ENCODE data around the gene ZNF76.

ZNF76 gene

DNA sequence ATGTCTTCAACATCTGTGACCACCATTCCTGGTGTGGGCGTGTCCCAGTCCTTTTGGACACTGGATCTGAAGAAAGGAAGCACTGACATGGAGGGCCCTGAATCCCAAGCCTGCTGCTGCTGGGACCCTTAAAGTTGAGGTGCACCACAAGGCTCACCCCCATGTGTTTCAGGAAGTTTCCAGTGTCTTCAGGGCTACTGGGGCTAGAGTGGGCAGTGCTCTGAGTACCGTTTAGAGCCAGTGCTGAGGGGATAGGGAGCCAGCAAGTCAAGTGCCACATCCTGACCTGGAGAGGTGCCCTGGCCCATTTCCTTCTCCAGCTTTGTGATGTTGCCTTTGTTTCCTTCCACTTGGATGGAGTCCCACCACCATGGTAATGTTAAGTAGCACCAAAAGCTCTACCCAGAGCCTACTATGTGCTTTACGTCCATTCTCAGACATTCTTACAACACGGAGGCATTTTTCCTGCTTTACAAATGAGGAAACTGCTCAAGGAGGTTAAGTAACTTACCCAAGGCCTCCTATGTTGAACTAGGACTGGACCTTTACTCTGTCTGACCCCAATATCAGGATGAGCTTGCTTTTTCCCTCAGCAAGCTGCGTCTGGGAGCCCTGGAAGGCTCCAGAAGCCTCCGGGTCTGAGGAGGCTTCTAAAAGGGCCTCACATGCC lies 37.5 kb downstream of the ZNF76 start:
- TF ChIP-seq EGR1 (IDR thresholded peaks at IDR 0.05) (no peak), TAF1 (IDR thresholded peaks at IDR 0.05; ENCODE audit: low read depth) (no peak), FOXM1 (IDR thresholded peaks at IDR 0.05; ENCODE audit: borderline replicate concordance, low read depth) (no peak), EP300 (IDR thresholded peaks at IDR 0.05; ENCODE audit: borderline replicate concordance) (no peak), RAD21 (IDR thresholded peaks at IDR 0.05; ENCODE audit: low read depth) (no peak)
- TF ChIP-seq, protein P1, sequence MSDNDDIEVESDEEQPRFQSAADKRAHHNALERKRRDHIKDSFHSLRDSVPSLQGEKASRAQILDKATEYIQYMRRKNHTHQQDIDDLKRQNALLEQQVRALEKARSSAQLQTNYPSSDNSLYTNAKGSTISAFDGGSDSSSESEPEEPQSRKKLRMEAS (IDR thresholded peaks at IDR 0.05) = no peak
- TF ChIP-seq, protein P2, sequence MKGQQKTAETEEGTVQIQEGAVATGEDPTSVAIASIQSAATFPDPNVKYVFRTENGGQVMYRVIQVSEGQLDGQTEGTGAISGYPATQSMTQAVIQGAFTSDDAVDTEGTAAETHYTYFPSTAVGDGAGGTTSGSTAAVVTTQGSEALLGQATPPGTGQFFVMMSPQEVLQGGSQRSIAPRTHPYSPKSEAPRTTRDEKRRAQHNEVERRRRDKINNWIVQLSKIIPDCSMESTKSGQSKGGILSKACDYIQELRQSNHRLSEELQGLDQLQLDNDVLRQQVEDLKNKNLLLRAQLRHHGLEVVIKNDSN (IDR thresholded peaks at IDR 0.05) = no peak

DNA sequence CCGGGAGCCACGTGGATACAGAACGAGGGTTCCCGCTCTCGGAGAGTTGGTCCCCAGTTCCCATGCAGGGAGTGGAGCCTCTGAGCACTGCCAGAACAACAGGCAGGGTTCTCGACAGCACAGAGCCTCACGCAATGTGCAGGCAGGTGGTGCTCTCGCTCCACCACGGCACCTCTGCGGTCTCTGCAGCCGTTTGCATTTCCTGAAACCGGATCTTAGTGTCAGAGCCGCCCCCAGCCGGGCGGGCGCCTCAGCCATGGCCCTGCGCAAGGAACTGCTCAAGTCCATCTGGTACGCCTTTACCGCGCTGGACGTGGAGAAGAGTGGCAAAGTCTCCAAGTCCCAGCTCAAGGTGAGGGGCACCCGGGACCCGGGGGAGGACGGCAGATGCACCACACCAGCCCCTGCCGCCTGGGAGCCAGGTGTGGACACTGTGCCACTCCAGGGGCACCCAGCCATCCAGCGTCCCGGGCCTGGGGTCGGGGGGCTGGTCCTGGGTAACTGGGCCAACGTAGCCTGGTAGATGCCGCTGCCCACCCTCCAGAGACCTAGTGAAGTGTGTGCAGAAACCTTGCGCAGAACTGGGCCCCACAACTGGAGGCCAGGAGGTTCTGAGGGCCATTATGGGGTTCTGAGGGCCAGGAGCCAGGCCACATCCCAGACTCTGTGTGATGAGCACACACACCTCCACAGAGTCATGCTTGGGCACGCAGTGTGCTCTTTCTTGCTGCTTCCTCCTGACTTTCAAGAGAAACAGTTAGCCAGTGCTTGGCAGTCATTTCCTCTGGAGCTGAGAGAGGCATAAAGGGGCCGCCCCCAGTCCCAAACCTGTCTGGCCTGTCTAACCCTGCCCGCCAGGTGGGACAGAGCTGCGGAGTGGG lies 38.3 kb downstream of the ZNF76 start, which contains the start of gene DEF6:
Gene DEF6 (plus strand): TSS at position 218 of the 881 bp plus-strand sequence. CDS start 39 bp downstream, at position 257.
- TF ChIP-seq YY1 (IDR thresholded peaks at IDR 0.05; ENCODE audit: low read depth) = peak; percentile 61; the same call in 1 of the 2 replicates
- peak; percentile 99 for TF ChIP-seq RAD21 (IDR thresholded peaks at IDR 0.05; ENCODE audit: low read depth)
- 0 out of 2 replicates have a peak, but pooled peaks have one; percentile 34 for TF ChIP-seq ZBTB7A (IDR thresholded peaks at IDR 0.05; ENCODE audit: low read depth)
- TF ChIP-seq TCF12 (IDR thresholded peaks at IDR 0.05; ENCODE audit: low read depth) = peak; percentile 56
- TF ChIP-seq, protein P1 (IDR thresholded peaks at IDR 0.05) = peak; percentile 86
- TF ChIP-seq, protein P2 (IDR thresholded peaks at IDR 0.05) = peak; percentile 16; the same call in 1 of the 2 replicates
- no peak for TF ChIP-seq NFIC (IDR thresholded peaks at IDR 0.05)
- no peak for TF ChIP-seq CEBPB (IDR thresholded peaks at IDR 0.05)

DNA sequence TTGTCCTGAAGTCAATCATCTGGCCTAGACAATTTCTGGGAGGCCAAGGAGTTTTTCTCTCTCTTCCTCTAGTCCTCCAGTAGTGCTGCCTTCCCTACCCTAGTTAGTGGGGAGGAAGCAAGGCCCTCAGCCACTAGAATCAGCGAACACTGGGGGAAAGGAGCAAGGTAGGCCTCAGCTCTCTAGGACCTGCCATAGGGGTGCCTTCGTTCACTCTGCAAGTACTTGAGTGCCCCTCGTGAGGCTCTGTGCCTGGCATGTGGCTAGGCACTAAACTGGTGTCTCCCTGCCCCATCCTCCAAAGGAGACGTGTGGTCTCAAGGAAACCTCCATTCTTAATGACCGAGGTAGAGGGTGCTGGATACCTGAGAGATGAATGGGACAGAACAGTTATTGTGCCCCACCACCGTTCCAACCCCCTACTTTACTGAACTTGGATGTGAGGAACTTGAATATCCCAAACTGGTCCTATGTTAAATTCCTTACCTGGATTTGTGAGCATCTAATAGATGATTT lies 39.1 kb downstream of the ZNF76 start:
- TF ChIP-seq YY1 (IDR thresholded peaks at IDR 0.05; ENCODE audit: low read depth) (no peak), ZBTB7A (IDR thresholded peaks at IDR 0.05; ENCODE audit: low read depth) (no peak), EGR1 (IDR thresholded peaks at IDR 0.05) (no peak), FOXM1 (IDR thresholded peaks at IDR 0.05; ENCODE audit: borderline replicate concordance, low read depth) (no peak), TAF1 (IDR thresholded peaks at IDR 0.05; ENCODE audit: low read depth) (no peak), CREB1 (IDR thresholded peaks at IDR 0.05; ENCODE audit: low read depth) (no peak), TEAD4 (IDR thresholded peaks at IDR 0.05) (no peak), CEBPB (IDR thresholded peaks at IDR 0.05) (no peak), RAD21 (IDR thresholded peaks at IDR 0.05; ENCODE audit: low read depth) (no peak), TCF12 (IDR thresholded peaks at IDR 0.05; ENCODE audit: low read depth) (no peak), NFIC (IDR thresholded peaks at IDR 0.05) (no peak)
- TF ChIP-seq, protein P3, sequence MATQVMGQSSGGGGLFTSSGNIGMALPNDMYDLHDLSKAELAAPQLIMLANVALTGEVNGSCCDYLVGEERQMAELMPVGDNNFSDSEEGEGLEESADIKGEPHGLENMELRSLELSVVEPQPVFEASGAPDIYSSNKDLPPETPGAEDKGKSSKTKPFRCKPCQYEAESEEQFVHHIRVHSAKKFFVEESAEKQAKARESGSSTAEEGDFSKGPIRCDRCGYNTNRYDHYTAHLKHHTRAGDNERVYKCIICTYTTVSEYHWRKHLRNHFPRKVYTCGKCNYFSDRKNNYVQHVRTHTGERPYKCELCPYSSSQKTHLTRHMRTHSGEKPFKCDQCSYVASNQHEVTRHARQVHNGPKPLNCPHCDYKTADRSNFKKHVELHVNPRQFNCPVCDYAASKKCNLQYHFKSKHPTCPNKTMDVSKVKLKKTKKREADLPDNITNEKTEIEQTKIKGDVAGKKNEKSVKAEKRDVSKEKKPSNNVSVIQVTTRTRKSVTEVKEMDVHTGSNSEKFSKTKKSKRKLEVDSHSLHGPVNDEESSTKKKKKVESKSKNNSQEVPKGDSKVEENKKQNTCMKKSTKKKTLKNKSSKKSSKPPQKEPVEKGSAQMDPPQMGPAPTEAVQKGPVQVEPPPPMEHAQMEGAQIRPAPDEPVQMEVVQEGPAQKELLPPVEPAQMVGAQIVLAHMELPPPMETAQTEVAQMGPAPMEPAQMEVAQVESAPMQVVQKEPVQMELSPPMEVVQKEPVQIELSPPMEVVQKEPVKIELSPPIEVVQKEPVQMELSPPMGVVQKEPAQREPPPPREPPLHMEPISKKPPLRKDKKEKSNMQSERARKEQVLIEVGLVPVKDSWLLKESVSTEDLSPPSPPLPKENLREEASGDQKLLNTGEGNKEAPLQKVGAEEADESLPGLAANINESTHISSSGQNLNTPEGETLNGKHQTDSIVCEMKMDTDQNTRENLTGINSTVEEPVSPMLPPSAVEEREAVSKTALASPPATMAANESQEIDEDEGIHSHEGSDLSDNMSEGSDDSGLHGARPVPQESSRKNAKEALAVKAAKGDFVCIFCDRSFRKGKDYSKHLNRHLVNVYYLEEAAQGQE (IDR thresholded peaks at IDR 0.05; ENCODE audit: low read depth) = no peak
- TF ChIP-seq, protein P2 (IDR thresholded peaks at IDR 0.05) = no peak
- TF ChIP-seq, protein P1 (IDR thresholded peaks at IDR 0.05) = no peak

DNA sequence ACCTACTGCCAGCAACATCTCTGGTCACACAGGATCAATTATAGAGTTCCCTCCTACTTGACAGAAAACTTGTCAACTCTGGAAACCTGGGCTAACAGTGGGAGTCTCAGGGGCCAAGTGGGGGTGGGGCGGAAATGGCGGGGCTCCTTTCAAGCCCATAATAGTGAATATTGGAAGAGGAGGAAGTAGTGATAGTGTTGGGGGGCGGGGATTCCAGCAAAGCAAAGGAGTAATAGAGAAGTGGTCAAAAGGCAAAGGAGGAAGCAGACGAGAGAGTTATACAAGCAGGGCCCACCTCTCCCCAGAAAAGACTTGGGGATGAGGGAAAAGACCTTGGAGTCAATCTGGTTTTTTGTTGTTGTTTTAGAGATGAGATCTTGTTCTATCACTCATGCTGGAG lies 40.1 kb downstream of the ZNF76 start:
- TF ChIP-seq EP300 (IDR thresholded peaks at IDR 0.05; ENCODE audit: borderline replicate concordance) (no peak), FOXM1 (IDR thresholded peaks at IDR 0.05; ENCODE audit: borderline replicate concordance, low read depth) (no peak), ZBTB7A (IDR thresholded peaks at IDR 0.05; ENCODE audit: low read depth) (no peak), TCF12 (IDR thresholded peaks at IDR 0.05; ENCODE audit: low read depth) (no peak), NFIC (IDR thresholded peaks at IDR 0.05) (no peak)

DNA sequence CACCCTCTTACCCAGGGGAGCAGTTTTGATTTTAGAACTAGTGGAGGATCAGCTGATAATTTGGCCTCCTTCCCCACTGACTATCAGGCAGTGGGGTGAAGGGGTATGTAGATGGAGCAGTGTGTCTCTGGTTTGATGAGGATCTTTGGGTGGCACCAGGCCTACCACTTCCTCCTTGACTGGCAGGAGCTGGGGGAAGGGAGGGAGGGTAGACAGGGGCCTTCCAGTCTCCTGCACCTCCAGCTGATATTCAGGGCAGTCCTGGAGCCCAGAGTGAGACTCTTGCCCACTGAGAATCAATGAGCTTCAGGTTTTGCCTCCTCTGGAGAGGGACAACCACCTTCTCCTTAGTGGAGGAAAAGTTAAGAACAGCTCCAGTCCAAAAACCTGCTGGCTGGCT lies 41.3 kb downstream of the ZNF76 start:
- TF ChIP-seq TCF12 (IDR thresholded peaks at IDR 0.05; ENCODE audit: low read depth) = no peak
- no peak for TF ChIP-seq ZBTB7A (IDR thresholded peaks at IDR 0.05; ENCODE audit: low read depth)
- no peak for TF ChIP-seq CREB1 (IDR thresholded peaks at IDR 0.05; ENCODE audit: low read depth)
- no peak for TF ChIP-seq RAD21 (IDR thresholded peaks at IDR 0.05; ENCODE audit: low read depth)
- TF ChIP-seq EGR1 (IDR thresholded peaks at IDR 0.05) = no peak

DNA sequence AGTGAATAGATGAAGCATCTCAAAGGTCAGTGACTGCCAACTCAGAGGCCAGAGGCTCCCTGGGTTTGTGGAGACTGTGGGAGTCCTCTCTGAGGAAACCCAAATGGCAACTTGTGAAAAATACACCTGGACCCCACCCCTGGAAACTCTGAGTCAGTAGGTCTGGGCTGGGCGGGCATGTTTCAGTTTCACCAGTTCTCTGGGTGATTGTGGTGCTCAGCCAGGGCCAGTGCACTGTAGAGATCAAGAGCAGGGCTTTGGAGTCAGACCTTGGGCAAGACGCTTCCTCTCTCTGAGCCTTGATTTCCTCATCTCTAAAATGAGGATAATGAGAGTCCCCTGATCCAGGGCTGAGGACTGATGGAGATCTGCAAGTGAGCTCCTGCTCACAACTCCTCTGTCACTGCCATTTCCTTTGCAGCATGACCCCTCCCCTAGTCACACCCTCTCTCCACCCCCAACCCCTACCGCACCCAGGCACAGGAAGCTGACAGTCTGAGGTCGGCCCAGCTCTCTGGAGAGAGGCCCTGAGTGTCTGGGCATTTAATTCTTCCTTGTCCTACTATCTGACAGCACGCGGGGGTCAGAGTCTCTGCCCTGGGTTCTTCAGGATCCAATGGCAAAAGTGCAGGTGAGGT lies 43.2 kb downstream of the ZNF76 start:
- TF ChIP-seq CREB1 (IDR thresholded peaks at IDR 0.05; ENCODE audit: low read depth) (no peak), YY1 (IDR thresholded peaks at IDR 0.05; ENCODE audit: low read depth) (no peak), TAF1 (IDR thresholded peaks at IDR 0.05; ENCODE audit: low read depth) (no peak; the same call in 1 of the 2 replicates), TCF12 (IDR thresholded peaks at IDR 0.05; ENCODE audit: low read depth) (no peak), FOXM1 (IDR thresholded peaks at IDR 0.05; ENCODE audit: borderline replicate concordance, low read depth) (no peak), ZBTB7A (IDR thresholded peaks at IDR 0.05; ENCODE audit: low read depth) (no peak), TEAD4 (IDR thresholded peaks at IDR 0.05) (no peak), EP300 (IDR thresholded peaks at IDR 0.05; ENCODE audit: borderline replicate concordance) (no peak), RAD21 (IDR thresholded peaks at IDR 0.05; ENCODE audit: low read depth) (no peak), EGR1 (IDR thresholded peaks at IDR 0.05) (no peak), CEBPB (IDR thresholded peaks at IDR 0.05) (no peak), NFIC (IDR thresholded peaks at IDR 0.05) (no peak)
- TF ChIP-seq, protein P3 (IDR thresholded peaks at IDR 0.05; ENCODE audit: low read depth) = no peak
- TF ChIP-seq, protein P1 (IDR thresholded peaks at IDR 0.05) = no peak
- TF ChIP-seq, protein P2 (IDR thresholded peaks at IDR 0.05) = no peak
